NB4 (cell line): Measurements from ENCODE around the gene CDH2.

Experiments
- CTCF ChIP-seq: IDR thresholded peaks from one replicate; pipeline ENCODE4 v1.5.1; 2012; ENCODE audit warnings: low read depth, low read length
- MAX ChIP-seq: IDR thresholded peaks from 2 replicates; pipeline ENCODE4 v1.6.1; 2011; ENCODE audit warnings: low read depth, low read length
- MYC ChIP-seq: IDR thresholded peaks from 2 replicates; pipeline ENCODE4 v1.6.1; 2011; ENCODE audit warnings: low read depth, low read length
- POLR2A ChIP-seq: IDR thresholded peaks from 2 replicates; pipeline ENCODE4 v1.6.1; 2011; ENCODE audit warnings: mild to moderate bottlenecking; ENCODE audit not compliant: insufficient read length; ENCODE audit errors: extremely low read depth

GRCh38 chr18:28027755-28028154 is 149.2 kb downstream of the CDH2 start:
- TF ChIP-seq CTCF (no peak), POLR2A (no peak), MAX (no peak), MYC (no peak)
